GM23338 (cell line): ENCODE measurements around the gene CCDC59.
A peak's percentile ranks its signal among the peaks of the same experiment; 100 is the strongest.

Experiments used
- CTCF ChIP-seq, 2 experiments: fragments of 200-600 bp in 1 of 2; sonication (generic) in 1 of 2; conservative IDR thresholded peaks; 2 replicates each; pipeline versions ENCODE4 v1.5.1 to v1.6.1; 2016 to 2017; ENCODE audit warnings: antibody characterized with exemption in 2 of 2, low read depth in 2 of 2, mild to moderate bottlenecking in 2 of 2, moderate library complexity in 1 of 2
- EZH2 ChIP-seq: fragments of 200-600 bp; sonication (generic); IDR thresholded peaks from one replicate; pipeline ENCODE4 v1.8.0; 2017; ENCODE audit warnings: antibody characterized with exemption, mild to moderate bottlenecking, low read depth; ENCODE audit not compliant: unreplicated experiment
- EZH2phosphoT487 ChIP-seq: fragments of 200-600 bp; sonication (generic); IDR thresholded peaks from one replicate; pipeline ENCODE4 v1.8.1; 2018; ENCODE audit warnings: antibody characterized with exemption; ENCODE audit not compliant: unreplicated experiment
- JUNB ChIP-seq: IDR thresholded peaks from one replicate; pipeline ENCODE4 v1.6.1; 2016; ENCODE audit warnings: antibody characterized with exemption; ENCODE audit not compliant: unreplicated experiment
- POLR2AphosphoS5 ChIP-seq: IDR thresholded peaks from 2 replicates; pipeline ENCODE4 v1.6.1; 2016; ENCODE audit warnings: antibody characterized with exemption, low read depth

- TF ChIP-seq CTCF (conservative IDR thresholded peaks at IDR 0.05; ENCODE audit: low read depth in 2 of 2) (peak in 1 of 2 experiments; percentile 83; a peak in 3 of 4 replicates), POLR2AphosphoS5 (no peak), EZH2phosphoT487 (no peak), JUNB (no peak), EZH2 (no peak)
Observed at GRCh38 chr12:82326905-82327503, 31.2 kb downstream of the CCDC59 start.
